ENCODE measurements around the gene RNF5. TPM values are rescaled to one million over a fixed set of nuclear protein-coding genes. Genes with fewer than 3 reads are reported as not detected.

Gene RNF5
- total and polyA plus RNA-seq, 2 experiments from 2014 or later, result 180 to 232 TPM

- Histone ChIP-seq H3K27ac (peak overlapping the region; percentile 95), H3K36me3 (peaks cover 5% of the 10 kb centered on the region), H3K27me3 (no peaks in the 10 kb centered on the region), H3K4me1 (ENCODE audit: low read depth) (peaks cover 33% of the 10 kb centered on the region), H3K9me3 (ENCODE audit: low read depth) (no peaks in the 10 kb centered on the region), H3K4me3 (no peak overlapping the region)
- no peak for TF ChIP-seq CTCF (IDR thresholded peaks at IDR 0.05; ENCODE audit: low read depth, low read length)
- no peak for DNase-seq (ENCODE audit: low read depth in 1 of 2, low spot score in 1 of 2)
Measured at GRCh38 chr6:32170294-32170693, 7.9 kb upstream of the RNF5 start.

GRCh38 chr6:32171234-32171633, 7.0 kb upstream of the RNF5 start:
- no peak for DNase-seq (ENCODE audit: low read depth in 1 of 2, low spot score in 1 of 2)
- H3K27ac ChIP-seq, result no peak overlapping the region
- no peaks in the 10 kb centered on the region for H3K9me3 ChIP-seq (ENCODE audit: low read depth)
- H3K27me3 ChIP-seq, result no peaks in the 10 kb centered on the region
- H3K4me3 ChIP-seq, result no peak overlapping the region
- TF ChIP-seq CTCF (IDR thresholded peaks at IDR 0.05; ENCODE audit: low read depth, low read length), result no peak
- H3K36me3 ChIP-seq, result peaks cover 5% of the 10 kb centered on the region
- H3K4me1 ChIP-seq (ENCODE audit: low read depth), result peaks cover 33% of the 10 kb centered on the region

DNA sequence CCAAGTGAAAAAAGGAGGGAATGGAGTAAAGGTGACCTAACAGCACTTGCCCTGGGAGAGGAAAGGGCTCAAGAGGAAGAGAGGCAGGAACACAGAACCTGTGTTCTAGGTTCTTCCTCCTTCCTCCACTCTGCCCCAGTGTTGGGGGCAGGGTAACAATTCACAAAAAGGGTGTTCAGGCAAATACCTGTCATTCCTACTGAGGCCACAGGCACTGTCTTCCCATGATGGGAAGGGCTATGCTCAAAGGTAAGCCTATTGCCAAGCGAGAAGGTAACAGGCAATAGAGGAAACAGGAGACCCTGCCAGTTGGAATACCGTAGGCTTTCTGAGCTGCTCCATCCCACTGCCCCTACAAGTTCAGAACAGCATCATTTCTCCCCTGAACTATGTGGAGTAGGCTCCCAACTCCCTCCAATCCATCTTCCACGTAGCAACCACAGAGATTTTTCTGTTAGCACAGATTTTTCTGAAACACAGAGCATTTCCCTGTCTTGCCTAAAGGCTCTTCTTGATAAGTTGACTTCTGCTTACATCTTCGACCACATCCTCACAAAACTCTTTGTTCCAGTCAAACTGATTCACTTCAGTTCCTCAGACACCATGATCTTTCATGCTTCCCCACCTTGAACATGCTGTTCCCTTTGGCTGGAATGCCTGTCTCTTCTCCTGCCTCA, 5.0 kb upstream of the RNF5 start:
- no peaks in the 10 kb centered on the region for H3K27me3 ChIP-seq
- H3K4me3 ChIP-seq, result no peak overlapping the region
- H3K9me3 ChIP-seq (ENCODE audit: low read depth), result no peaks in the 10 kb centered on the region
- peaks cover 23% of the 10 kb centered on the region for H3K4me1 ChIP-seq (ENCODE audit: low read depth)
- no peak for DNase-seq (ENCODE audit: low read depth in 1 of 2, low spot score in 1 of 2)
- no peak for TF ChIP-seq CTCF (IDR thresholded peaks at IDR 0.05; ENCODE audit: low read depth, low read length)
- H3K27ac ChIP-seq, result no peak overlapping the region
- H3K36me3 ChIP-seq, result peaks cover 5% of the 10 kb centered on the region

- Histone ChIP-seq H3K4me3 (no peak overlapping the region), H3K4me1 (ENCODE audit: low read depth) (peaks cover 20% of the 10 kb centered on the region), H3K27ac (no peak overlapping the region), H3K9me3 (ENCODE audit: low read depth) (no peaks in the 10 kb centered on the region), H3K27me3 (no peaks in the 10 kb centered on the region), H3K36me3 (peaks cover 5% of the 10 kb centered on the region)
- no peak for TF ChIP-seq CTCF (IDR thresholded peaks at IDR 0.05; ENCODE audit: low read depth, low read length)
- no peak for DNase-seq (ENCODE audit: low read depth in 1 of 2, low spot score in 1 of 2)
Measured at GRCh38 chr6:32174416-32174815, 3.8 kb upstream of the RNF5 start.

GRCh38 chr6:32175322-32175710, 2.9 kb upstream of the RNF5 start:
- peak overlapping the region; percentile 98 for H3K4me3 ChIP-seq
- H3K27ac ChIP-seq, result peak overlapping the region; percentile 85
- TF ChIP-seq CTCF (IDR thresholded peaks at IDR 0.05; ENCODE audit: low read depth, low read length), result no peak
- no peaks in the 10 kb centered on the region for H3K9me3 ChIP-seq (ENCODE audit: low read depth)
- no peaks in the 10 kb centered on the region for H3K36me3 ChIP-seq
- peaks cover 21% of the 10 kb centered on the region for H3K4me1 ChIP-seq (ENCODE audit: low read depth)
- H3K27me3 ChIP-seq, result no peaks in the 10 kb centered on the region
- DNase-seq (ENCODE audit: low read depth in 1 of 2, low spot score in 1 of 2), result no peak
